Activated CD4-positive, CD25-positive, alpha-beta regulatory T cell treated with anti-CD3 and anti-CD28 coated beads, Interleukin-2, amount 50 U/mL, for 16 hours (primary cell): ENCODE results near the gene BROX.

Experiments
- DNase-seq: peaks from one replicate; pipeline ENCODE4 v3.0.0-alpha.2; 2020; ENCODE audit warnings: low read depth, low spot score

The BROX gene

DNA sequence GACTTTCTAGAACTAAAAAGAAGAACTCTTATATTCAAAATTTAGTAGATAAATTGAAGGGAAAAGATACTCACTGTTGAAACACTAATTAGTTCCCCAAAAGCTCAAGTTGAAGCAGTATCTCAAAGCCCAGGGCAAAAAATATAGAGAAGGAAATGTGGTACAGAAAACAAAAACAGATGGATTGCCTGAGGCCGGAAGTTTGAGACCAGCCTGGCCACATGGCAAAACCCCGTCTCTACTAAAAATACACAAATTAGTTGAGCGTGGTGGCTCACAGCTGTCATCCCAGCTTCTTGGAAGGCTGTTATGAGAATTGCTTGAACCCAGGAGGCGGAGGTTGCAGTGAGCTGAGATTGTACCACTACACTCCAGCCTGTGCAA lies 60.6 kb downstream of the BROX start:
- DNase-seq: no peak

DNA sequence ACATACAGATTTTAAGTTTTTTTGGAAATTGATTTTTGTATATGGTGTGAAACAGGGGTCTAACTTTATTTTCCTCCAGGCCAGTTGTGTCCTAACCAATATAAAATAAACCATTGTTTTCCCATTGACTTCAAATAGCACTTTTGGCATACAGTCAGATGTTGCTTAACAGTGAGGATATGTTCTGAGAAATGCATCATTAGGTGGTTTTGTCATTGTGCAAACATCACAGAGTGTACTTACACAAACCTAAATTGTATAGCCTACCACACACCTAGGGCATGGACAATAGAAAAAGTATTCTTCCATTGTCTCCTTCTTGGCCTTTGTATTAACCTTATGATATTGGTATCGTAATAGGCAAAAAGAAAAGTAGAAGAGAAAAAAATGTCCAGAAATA lies 65.1 kb downstream of the BROX start:
- DNase-seq: no peak

DNA sequence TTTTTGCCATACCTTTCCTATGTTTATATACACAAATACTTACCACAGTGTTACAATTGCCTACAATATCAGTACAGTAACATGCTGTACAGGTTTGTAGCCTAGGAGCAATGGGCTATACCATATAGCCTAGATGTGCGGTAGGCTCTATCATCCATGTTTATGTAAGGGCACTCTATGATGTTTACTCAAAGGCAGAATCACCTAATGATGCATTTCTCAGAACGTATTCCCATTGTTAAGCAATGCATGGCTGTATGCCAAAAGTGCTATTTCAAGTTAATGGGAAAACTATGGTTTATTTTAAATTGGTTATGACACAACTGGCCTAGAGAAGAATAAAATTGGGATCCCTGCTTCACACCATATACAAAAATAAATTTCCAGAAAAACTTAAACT lies 65.6 kb downstream of the BROX start:
- no peak for DNase-seq

DNA sequence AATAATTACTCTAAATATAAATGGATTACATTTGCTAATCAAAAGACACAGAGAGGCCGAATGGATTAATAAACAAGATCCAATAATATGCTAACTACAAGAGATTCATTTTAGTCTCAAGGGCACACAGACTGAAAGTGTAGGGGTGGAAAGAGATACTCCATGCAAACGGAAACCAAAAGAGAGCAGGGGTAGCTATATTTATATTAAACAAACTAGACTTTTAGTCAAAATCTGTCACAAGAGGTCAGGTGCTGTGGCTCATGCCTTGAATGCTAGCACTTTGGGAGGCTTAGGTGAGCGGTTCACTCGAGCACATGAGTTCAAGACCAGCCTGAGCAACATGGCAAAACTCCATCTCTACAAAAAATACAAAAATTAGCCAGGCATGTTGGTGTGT lies 68.9 kb downstream of the BROX start:
- no peak for DNase-seq

DNA sequence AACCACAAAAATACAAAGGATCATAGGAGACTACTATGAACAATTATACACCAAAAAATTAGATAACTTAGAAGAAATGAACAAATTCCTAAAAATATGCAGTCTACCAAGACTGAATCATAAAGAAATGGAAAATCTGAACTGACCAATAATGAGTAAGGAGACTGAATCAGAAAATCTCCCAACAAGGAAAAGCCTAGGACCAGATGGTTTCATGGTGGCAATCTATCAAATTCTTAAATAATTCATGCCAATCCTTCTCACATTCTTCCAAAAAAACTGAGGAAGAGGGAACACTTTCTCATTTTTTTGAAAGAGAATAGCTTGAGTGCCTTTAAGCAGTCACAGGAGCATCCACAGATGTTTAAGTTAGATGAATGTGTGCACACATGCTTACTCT lies 70.7 kb downstream of the BROX start:
- DNase-seq: no peak

DNA sequence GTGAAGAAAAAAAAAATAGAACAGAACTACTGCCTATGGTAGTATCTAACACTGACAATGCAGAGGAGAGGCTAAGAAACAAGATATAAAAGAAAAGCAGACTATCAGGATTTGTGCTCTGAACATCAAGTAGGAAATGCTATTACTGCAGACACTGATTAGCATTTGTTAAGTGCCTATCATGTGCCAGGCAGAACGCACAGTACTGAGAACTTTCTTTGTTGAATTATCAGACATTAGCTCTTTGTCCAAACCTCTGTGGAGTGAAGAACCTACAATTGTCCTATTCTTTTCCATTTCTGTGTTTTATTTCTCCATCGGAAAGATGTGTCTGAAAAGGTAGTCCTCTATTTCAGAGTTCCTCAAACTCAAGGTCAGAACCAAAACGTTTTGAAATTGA lies 72.0 kb downstream of the BROX start:
- DNase-seq: no peak
